Middle frontal gyrus (tissue), 1 donor: Measurements from ENCODE around the gene IQGAP1.
"Not testable (repeated sequence)": the region's sequence is repeated elsewhere in the genome, so short reads cannot be mapped to it uniquely, and the experiment has no call there.

Experiments used
- DNase-seq: peaks from one replicate; pipeline ENCODE4 v3.0.0-alpha.2; 2015; ENCODE audit warnings: low spot score; ENCODE audit errors: extremely low spot score

Gene IQGAP1

DNA sequence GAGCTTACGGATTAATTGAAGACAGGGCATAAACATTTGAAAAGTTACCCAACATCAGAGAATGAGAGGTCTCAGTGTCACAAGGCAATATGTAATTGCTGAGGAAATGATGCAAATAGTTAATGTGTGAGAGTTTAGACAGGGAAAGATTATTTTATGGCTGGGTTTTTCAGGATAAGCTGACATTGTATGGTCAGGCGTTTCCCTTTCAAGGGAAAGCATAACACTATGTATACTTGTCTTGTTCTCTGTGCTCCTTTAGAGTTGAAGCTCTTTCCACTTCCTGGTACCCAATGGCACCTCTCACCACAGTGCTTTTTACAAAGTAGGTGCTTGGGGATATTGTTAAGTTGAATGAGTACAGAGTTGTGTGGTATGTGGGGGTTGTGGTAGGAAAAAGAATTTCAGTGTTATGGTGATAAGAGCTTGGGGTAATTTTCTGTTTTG is 19.9 kb downstream of the IQGAP1 start:
- DNase-seq: no peak

DNA sequence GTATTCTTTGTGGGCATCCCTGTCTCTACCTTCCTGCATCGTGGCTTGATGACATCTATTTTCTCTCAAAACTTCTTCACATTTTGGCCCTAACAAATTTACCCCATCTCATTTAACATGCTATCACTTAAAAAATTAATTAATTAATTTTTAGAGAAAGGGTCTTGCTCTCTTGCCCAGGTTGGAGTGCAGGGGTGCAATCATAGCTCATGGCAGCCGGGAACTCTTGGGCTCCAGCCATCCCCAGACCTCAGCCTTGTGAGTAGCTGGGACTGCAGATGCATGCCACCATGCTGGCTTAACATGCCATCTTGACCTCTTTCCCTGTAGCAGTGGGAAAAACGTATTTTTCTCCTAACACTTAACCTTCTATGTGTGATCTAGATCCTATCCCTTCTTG is 20.6 kb downstream of the IQGAP1 start:
- no peak for DNase-seq

DNA sequence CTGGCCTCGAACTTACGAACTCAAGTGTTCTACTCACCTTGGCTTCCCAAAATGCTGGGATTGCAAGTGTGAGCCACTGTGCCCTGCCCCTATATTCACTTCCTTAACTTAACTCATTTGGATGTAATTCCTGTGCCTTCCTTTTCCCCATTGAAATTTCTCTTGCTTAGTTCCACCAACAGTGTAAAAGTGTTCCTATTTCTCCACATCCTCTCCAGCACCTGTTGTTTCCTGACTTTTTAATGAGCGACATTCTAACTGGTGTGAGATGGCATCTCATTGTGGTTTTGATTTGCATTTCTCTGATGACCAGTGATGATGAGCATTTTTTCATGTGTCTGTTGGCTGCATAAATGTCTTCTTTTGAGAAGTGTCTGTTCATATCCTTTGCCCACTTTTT is 21.5 kb downstream of the IQGAP1 start:
- not testable (repeated sequence) for DNase-seq

DNA sequence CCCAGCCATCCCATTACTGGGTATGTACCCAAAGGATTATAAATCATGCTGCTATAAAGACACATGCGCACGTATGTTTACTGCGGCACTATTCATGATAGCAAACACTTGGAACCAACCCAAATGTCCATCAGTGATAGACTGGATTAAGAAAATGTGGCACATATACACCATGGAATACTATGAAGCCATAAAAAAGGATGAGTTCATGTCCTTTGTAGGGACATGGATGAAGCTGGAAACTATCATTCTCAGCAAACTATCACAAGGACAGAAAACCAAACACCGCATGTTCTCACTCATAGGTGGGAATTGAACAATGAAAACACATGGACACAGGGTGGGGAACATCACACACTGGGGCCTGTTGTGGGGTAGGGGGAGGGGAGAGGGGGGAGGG is 22.3 kb downstream of the IQGAP1 start:
- DNase-seq: not testable (repeated sequence)

DNA sequence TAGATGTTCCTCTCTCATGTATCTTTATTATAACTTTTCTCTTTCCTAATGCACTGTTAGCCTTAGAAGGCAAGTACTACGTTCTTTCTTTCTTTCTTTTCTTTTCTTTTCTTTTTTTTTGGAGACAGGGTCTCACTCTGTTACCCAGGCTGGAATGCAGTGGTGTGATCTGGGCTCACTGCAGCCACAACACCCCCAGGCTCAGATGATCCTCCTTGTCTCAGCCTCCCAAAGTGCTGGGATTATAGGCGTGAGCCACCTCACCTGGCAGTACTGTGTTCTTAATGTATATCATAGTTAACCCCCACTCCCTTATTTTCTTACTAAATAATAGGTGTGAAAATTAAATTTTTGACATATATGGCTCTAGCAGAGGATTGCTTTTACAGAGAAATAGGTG is 23.1 kb downstream of the IQGAP1 start:
- no peak for DNase-seq

DNA sequence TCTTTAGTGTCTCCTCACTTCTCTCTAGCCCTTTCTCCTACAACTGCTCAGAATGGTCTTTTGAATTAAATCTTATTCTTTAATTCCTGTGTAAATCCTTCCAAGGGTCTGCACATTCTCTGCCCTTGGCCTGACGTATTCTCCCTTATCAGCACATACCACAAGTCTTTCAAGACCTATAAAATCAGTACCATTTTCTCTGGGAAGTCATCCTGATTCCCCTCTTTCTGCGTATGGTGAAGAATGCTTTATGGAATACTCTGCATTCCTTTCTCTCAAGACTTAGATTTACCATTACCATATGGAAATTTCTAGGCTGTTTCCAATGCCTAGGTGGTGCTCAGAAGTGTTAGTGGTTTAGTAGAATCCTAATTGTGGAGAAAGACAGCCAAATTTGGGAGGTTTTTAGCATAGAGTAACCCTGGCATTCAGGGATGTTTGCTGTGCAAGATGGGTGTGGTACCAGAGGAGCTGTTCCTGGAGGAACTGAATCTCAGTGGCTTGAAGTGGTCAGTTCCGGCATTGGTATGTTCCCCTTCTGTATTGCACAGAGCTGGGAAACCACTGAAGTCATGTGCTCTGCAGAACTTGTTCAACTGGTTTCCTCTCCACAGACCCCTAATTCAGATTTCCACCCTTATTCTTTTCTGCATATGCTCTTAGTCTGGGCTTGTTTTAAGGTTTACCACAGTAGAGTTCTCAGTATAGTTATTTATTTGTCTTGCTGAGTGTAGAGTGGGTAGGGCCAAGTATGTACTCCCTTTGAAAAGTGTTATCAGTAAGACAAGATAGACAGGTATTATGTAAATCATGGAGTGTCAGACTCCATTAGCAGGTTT is 24.5 kb downstream of the IQGAP1 start:
- no peak for DNase-seq

DNA sequence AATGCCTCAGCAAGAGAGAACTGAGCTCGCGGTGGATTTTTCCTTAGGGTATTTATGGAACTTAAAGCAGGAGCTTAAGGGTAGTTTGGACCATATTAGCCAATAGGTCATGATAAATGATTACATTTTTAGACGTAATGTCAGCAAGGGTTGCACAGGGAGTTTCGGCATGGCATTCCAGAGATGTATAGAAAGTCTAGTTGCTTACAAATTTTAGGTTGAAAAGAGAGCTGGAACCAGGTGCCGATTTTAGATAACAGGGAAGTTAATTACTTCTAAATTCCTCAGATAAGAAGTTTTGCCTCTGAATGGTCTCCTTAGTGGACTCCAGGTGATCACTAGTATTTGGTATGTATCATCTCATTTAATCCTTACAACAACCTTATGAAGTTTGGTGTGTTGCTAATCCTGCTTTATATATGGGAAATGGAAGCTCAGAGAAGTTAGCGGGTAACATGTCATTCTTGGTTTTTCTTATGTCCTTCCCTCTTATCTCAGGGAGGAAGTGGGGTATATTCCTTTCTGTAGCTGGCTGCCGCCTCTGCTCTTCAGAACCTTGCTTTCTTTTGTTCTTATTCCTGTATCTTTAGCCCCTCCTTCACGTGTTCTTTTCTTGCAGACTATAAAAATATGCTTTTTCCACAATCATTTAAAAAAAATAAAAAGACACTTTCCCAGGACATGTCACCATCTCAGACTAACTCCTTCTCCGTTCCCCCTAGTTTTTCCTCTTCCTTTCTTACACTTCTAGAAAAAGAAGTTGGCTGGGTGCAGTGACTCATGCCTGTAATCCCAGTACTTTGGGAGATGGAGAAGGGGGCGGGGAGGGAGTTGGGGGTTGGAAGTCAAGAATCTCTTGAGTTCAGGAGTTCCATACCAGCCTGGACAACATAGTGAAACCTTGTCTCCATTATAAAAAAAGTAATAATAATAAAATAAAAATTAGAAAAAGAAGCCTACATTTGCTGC is 25.7 kb downstream of the IQGAP1 start:
- DNase-seq: no peak

DNA sequence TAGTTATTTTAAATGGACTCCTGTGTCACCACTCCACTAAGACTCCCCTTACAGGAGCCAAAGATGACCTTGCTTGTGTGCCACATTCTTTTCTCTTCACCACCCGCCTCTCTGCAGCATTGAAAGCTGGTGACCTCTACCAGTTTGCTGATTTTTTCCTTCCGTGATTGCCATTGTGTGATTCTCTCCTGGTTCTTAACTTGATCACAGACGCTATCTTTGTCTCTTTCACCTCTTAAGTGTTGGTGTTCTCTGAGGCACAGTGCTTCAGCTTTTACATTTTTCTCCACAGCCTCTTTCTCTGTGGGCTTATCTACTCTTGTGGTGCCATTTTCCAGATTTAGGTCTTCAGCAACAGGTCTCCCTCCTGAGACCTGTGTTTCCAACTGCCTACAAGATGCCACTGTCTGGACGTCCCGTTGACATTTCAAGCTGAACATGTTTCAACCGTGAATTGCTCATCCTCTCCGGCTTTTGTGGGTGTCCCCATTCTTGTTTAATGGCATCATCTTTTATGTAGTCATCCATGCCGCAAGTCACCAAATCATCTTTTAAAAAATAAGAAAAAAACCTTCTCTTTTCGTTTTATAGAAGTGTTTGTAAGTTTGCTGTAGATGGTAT is 26.5 kb downstream of the IQGAP1 start:
- no peak for DNase-seq

DNA sequence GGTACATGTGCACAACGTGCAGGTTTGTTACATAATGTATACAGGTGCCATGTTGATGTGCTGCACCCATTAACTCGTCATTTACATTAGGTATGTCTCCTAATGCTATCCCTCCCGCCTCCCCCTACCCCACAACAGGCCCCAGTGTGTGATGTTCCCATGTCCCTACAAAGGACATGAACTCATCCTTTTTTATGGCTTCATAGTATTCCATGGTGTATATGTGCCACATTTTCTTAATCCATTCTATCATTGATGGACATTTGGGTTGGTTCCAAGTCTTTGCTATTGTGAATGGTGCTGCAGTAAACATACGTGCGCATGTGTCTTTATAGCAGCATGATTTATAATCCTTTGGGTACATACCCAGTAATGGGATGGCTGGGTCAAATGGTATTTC is 28.0 kb downstream of the IQGAP1 start:
- not testable (repeated sequence) for DNase-seq

DNA sequence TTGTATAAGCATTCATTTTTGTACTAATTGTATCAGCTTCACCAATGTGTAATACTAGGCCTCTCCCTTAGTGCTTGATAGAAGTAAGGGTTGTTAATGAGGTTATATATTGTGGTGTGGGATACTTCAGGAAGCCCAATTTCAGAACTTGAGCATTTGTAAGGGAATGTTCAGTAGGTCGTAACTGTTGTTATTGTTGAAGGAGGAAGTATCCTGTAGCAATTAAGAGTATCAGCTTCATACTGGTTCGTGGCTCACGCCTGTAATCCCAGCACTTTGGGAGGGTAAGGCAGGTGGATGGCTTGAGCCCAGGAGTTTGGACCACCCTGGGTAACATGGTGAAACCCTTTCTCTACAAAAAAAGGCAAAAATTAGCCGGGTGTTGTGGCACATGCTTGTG is 30.6 kb downstream of the IQGAP1 start:
- DNase-seq: no peak

DNA sequence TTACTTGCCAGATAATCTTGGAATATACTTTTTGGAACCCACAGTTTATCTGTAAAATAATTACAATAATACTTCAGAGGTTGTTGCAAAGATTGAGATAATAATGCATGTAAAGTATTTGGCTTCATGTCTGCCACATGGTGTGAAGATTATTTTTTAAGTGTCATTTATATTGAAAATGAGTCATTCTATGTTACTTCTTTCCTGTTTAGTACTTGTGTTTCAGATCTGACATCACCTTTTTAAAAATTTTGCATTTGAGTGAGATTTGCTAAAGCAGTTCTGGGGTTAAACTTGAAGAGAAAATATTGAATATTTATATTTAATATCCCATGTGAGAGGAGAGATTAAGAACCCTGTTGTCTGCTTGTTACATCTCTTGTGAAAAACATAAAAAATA is 31.2 kb downstream of the IQGAP1 start:
- DNase-seq: no peak

DNA sequence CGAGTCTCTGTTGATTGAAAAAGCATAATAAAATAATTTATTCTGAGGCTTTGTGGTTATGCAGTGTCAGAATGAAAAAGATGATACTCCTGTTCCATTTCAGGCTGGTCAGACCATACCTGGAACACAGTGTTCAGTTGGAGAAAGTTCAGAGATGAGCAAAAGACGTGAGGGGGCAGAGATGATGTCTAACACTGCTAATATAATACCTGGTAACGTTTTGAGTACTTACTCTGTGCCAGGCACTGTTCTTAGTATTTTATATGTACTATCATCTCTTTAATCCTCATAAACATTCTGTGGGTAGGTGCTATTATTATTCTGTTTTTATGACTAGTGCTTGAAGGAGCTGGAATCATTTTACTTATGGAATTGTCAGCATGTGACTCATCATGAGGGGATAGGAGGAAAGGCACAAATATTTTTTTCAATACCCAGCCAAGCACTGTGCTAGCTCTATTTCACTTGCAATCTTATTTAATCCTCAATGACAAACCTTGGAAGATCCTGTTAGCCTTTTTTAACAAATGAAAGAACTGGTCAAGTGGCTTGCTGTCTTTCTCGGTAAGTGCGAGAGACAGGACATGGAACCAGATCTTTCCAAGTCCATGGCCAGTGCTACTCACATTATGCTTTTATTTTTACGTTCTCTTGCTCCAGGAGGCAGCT is 31.8 kb downstream of the IQGAP1 start:
- no peak for DNase-seq

DNA sequence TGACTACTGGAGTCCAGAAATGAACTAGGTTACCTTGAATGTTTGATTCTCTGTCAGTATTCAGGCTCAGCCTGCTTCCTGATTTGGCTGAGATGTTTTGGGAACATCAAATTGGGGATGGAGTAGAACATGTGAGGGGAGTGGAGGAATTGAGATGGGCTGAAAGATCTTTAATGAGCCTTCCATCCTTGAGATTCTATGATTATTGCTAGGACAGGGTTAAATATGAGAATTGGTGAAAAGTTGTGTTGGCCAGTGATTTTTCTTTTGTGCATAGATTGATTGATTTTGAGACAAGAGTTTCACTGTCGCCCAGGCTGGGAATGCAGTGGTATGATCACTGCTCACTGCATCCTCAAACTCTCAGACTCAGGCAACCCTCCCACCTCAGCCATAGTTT is 32.4 kb downstream of the IQGAP1 start:
- DNase-seq: no peak

DNA sequence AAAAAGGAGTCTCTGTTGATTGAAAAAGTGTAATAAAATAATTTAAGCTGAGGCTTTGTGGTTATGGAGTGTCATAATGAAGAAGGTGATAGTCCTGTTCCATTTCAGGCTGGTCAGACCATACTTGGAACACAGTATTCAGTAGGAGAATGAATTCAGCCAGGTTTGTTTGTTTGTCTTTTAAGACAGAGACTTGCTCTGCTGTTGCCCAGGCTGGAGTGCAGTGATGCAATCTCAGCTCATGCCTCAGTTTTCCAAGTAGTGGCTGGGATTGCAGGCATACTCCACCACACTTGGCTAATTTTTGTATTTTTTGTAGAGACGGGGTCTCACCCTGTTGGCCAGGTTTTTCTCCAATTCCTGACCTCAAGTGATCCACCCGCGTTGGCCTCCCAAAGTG is 33.5 kb downstream of the IQGAP1 start:
- DNase-seq: no peak

DNA sequence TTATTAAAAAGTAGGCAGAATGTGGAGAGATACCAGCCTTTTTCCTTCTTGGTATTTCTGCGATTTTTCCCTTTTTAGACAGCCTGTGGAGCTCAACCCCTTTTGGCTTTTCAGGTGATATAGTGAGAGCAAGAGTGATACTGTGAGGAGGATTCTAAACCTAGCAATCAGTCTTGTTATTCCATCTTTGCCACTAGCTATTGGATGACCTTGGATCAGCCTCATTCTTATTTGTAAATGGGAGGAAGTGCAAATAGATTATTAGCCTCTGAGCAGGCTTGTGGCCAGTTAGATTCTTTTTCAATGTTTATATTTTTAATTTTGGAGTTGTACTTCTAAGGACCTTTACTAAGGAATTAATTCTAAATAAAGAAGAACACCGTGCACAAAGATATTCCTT is 34.0 kb downstream of the IQGAP1 start:
- no peak for DNase-seq

DNA sequence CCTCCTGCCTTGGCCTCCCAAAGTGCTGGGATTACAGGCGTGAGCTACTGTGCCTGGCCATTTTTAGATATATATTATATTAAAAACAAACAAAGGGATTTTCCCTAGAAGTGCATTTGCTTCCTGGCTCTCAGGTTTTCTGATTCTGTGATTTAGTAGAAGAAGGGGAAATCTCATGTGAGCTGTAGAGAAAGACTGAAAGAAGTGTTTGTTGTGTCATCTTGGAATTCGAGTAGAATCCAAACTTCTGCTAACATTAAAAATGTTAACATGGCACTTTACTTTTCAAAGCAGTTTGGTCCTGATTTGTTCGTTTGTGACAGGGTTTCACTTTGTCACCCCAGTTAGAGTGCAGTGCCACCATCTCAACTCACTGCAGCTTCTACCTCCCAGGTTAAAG is 34.9 kb downstream of the IQGAP1 start:
- DNase-seq: no peak

DNA sequence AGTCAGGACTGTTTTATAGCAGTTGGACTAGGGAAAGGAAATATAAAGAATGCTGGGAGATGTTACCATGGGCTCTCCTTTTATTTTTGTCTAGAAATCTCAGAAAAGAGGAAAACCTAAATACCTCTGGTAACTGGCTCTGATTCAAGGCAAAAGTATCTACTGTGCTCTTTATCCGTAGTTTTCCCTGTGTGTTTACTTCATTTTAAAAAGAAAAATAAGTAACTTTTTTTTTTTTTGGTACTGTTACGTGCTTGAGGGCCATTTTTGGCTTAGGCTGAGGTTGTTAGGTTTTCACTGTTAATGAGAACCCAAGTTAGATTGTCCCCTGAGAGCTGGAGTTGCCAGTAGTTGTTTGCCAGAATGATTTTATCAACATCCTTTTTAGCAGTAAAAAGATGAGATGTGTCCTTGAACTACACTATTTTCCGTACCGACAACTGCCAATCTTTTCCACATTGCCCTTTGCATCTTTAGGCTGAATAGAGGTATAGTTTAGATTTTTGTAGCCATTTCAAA is 35.8 kb downstream of the IQGAP1 start:
- no peak for DNase-seq

DNA sequence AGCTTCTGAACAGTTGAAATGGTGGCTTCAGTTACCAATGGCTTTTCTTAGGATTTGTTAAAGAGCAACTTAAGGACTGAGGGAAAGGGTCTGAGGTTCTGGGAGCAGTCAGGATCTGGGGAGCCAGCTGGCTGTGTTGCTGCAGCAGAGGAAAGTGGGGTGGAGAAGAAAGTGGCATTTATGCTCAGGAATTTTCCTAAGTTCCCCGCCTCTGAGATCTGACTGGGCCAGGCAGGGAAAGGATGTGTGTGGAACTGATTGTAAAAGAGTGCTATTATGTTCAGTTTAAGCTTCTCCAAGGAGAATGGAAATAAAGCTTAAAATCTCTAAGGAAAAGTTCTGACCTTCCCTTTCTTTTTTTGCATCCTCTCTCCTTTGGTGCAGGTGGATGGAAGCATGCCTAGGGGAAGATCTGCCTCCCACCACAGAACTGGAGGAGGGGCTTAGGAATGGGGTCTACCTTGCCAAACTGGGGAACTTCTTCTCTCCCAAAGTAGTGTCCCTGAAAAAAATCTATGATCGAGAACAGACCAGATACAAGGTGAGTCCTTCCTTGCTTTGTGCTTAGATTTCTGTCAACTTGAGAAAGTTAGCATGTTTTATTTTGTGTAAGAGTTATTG is 37.8 kb downstream of the IQGAP1 start:
- no peak for DNase-seq

DNA sequence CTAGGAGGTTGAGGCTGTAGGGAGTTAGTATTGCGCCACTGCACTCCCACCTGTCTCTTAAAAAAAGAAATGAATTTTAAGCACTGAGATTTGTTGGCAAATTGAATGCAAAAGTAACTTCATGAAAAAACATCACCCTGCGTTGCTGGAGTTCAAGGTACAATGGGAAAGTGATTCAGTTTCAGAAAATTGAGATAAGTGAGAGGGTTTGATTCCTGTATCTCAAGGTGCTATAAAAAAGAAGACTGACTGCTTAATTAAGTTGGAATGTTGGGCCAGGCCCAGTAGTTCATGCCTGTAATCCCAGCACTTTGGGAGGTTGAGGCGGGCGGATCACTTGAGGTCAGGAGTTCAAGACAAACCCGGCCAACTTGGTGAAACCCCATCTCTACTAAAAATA is 39.1 kb downstream of the IQGAP1 start:
- DNase-seq: no peak

DNA sequence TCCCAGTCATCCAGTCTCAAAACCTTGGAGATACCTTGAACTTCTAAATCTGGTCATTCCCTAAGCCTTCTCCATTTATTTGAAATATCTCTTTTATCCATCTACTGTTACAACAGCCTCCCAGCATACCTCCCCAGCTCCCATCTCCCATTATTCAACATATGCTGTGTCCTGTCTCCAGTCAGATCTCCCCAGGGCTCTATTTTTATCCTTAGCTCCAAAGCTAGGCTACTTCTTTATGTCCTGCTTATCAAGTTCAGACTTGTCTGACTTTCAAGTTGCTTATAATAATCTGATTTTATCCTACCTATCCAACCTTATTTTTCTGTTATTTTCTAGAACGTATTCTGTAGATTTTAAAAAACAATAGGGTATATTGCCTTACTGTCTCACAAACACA is 44.2 kb downstream of the IQGAP1 start:
- no peak for DNase-seq
